HG03139 (cell line): ENCODE data around the gene MAST4.

ENCODE experiments used
- ATAC-seq: cut with Tn5 transposase; IDR thresholded peaks from one replicate; pipeline ENCODE4 v1.9.1; 2021; ENCODE audit not compliant: unreplicated experiment

MAST4 gene

GRCh38 chr5:66603164-66603563 lies 7.0 kb downstream of the MAST4 start:
- no peak for ATAC-seq

GRCh38 chr5:66603881-66604280 lies 7.7 kb downstream of the MAST4 start:
- ATAC-seq: no peak

GRCh38 chr5:66606713-66607112 lies 10.5 kb downstream of the MAST4 start:
- no peak for ATAC-seq

GRCh38 chr5:66608501-66608900 lies 12.3 kb downstream of the MAST4 start:
- no peak for ATAC-seq

GRCh38 chr5:66609615-66610014 lies 13.4 kb downstream of the MAST4 start:
- ATAC-seq: no peak

- ATAC-seq: no peak
These were observed 16.0 kb downstream of the MAST4 start for GRCh38 chr5:66612226-66612625.

GRCh38 chr5:66615136-66615535 lies 18.9 kb downstream of the MAST4 start:
- no peak for ATAC-seq

GRCh38 chr5:66615894-66616293 lies 19.7 kb downstream of the MAST4 start:
- ATAC-seq: no peak

GRCh38 chr5:66616520-66617225 lies 20.5 kb downstream of the MAST4 start:
- ATAC-seq: no peak

GRCh38 chr5:66617226-66617861 lies 21.2 kb downstream of the MAST4 start:
- ATAC-seq: no peak

- ATAC-seq: no peak
These were observed 22.0 kb downstream of the MAST4 start for GRCh38 chr5:66617991-66618768.

- ATAC-seq: no peak
These were observed 24.5 kb downstream of the MAST4 start for GRCh38 chr5:66620711-66621110.

- no peak for ATAC-seq
These were observed 25.0 kb downstream of the MAST4 start for GRCh38 chr5:66621146-66621545.

- ATAC-seq: no peak
These were observed 25.5 kb downstream of the MAST4 start for GRCh38 chr5:66621736-66622135.

- no peak for ATAC-seq
These were observed 32.4 kb downstream of the MAST4 start for GRCh38 chr5:66628561-66628960.

GRCh38 chr5:66629446-66629845 lies 33.3 kb downstream of the MAST4 start:
- ATAC-seq: no peak

- no peak for ATAC-seq
These were observed 37.6 kb downstream of the MAST4 start for GRCh38 chr5:66633754-66634153.

GRCh38 chr5:66634601-66635000 lies 38.4 kb downstream of the MAST4 start:
- no peak for ATAC-seq

- no peak for ATAC-seq
These were observed 41.8 kb downstream of the MAST4 start for GRCh38 chr5:66637994-66638393.

GRCh38 chr5:66639037-66639436 lies 42.8 kb downstream of the MAST4 start:
- ATAC-seq: no peak

- no peak for ATAC-seq
These were observed 46.3 kb downstream of the MAST4 start for GRCh38 chr5:66642538-66642937.

GRCh38 chr5:66643387-66643786 lies 47.2 kb downstream of the MAST4 start:
- no peak for ATAC-seq
